ENCODE measurements around the gene CDHR5. TPM values are rescaled to one million over a fixed set of nuclear protein-coding genes. Genes with fewer than 3 reads are reported as not detected.

CDHR5 gene
- total RNA-seq, 3 donors from 2014 or later: 195 to 549 (median 316) TPM

- H3K4me3 ChIP-seq: no peak overlapping the region
- no peaks in the 10 kb centered on the region for H3K4me1 ChIP-seq (ENCODE audit: low read depth)
- H3K9me3 ChIP-seq: no peaks in the 10 kb centered on the region
- ATAC-seq (no peak), DNase-seq (peak in 1 of 3 donors; percentile 24)
- H3K36me3 ChIP-seq (ENCODE audit: low read depth): peaks cover 8% of the 10 kb centered on the region
- intact Hi-C loops (cut with DNase I, micrococcal nuclease): no loop called here
- no peak for TF ChIP-seq CTCF (IDR thresholded peaks at IDR 0.05)
These were observed 31.4 kb downstream of the CDHR5 start for GRCh38 chr11:593347-593746.

- intact Hi-C loops (cut with DNase I, micrococcal nuclease): no loop called here
- TF ChIP-seq CTCF (IDR thresholded peaks at IDR 0.05): no peak
- Histone ChIP-seq H3K9me3 (no peaks in the 10 kb centered on the region), H3K4me3 (no peak overlapping the region), H3K4me1 (ENCODE audit: low read depth) (no peaks in the 10 kb centered on the region), H3K36me3 (ENCODE audit: low read depth) (peaks cover 8% of the 10 kb centered on the region)
- DNase-seq: no peak
- no peak for ATAC-seq
These were observed 31.8 kb downstream of the CDHR5 start for GRCh38 chr11:592918-593317.

- H3K4me3 ChIP-seq: no peak overlapping the region
- no peak for DNase-seq
- no peak for TF ChIP-seq CTCF (IDR thresholded peaks at IDR 0.05)
- no peak for ATAC-seq
- H3K9me3 ChIP-seq: no peaks in the 10 kb centered on the region
- no peaks in the 10 kb centered on the region for H3K4me1 ChIP-seq (ENCODE audit: low read depth)
- H3K36me3 ChIP-seq (ENCODE audit: low read depth): peaks cover 8% of the 10 kb centered on the region
- intact Hi-C loops (cut with DNase I, micrococcal nuclease): no loop called here
These were observed 32.3 kb downstream of the CDHR5 start for GRCh38 chr11:592501-592900.

GRCh38 chr11:590997-591396, 33.8 kb downstream of the CDHR5 start:
- H3K36me3 ChIP-seq (ENCODE audit: low read depth): peaks cover 5% of the 10 kb centered on the region

GRCh38 chr11:589798-590197, 35.0 kb downstream of the CDHR5 start:
- Histone ChIP-seq H3K9me3 (no peaks in the 10 kb centered on the region), H3K4me1 (ENCODE audit: low read depth) (no peaks in the 10 kb centered on the region), H3K4me3 (no peak overlapping the region), H3K36me3 (ENCODE audit: low read depth) (peaks cover 5% of the 10 kb centered on the region)
- DNase-seq: peak in 1 of 3 donors; percentile 19
- intact Hi-C loops (cut with DNase I, micrococcal nuclease): no loop called here
- TF ChIP-seq CTCF (IDR thresholded peaks at IDR 0.05): no peak
- no peak for ATAC-seq

More at GRCh38 chr11:590997-591396, 33.8 kb downstream of the CDHR5 start:
- Histone ChIP-seq H3K4me1 (ENCODE audit: low read depth) (no peaks in the 10 kb centered on the region), H3K4me3 (no peak overlapping the region), H3K9me3 (no peaks in the 10 kb centered on the region)
- DNase-seq (no peak), ATAC-seq (no peak)
- intact Hi-C loops (cut with DNase I, micrococcal nuclease): no loop called here
- TF ChIP-seq CTCF (IDR thresholded peaks at IDR 0.05): no peak

- TF ChIP-seq CTCF (IDR thresholded peaks at IDR 0.05): no peak
- Histone ChIP-seq H3K9me3 (no peaks in the 10 kb centered on the region), H3K4me3 (no peak overlapping the region), H3K36me3 (ENCODE audit: low read depth) (peaks cover 6% of the 10 kb centered on the region), H3K4me1 (ENCODE audit: low read depth) (no peaks in the 10 kb centered on the region)
- ATAC-seq (peak; percentile 68), DNase-seq (peak in 1 of 3 donors; percentile 17)
- intact Hi-C loops (cut with DNase I, micrococcal nuclease): no loop called here
These were observed 36.8 kb downstream of the CDHR5 start for GRCh38 chr11:587978-588380.
